Islet precursor cell (in vitro differentiated cells): ENCODE measurements around the gene TBC1D3B.
"Not testable (repeated sequence)": the region's sequence is repeated elsewhere in the genome, so short reads cannot be mapped to it uniquely, and the experiment has no call there.

ENCODE experiments used
- DNase-seq: peaks from one replicate; pipeline ENCODE4 v3.0.0-alpha.2; 2018

TBC1D3B gene

DNA sequence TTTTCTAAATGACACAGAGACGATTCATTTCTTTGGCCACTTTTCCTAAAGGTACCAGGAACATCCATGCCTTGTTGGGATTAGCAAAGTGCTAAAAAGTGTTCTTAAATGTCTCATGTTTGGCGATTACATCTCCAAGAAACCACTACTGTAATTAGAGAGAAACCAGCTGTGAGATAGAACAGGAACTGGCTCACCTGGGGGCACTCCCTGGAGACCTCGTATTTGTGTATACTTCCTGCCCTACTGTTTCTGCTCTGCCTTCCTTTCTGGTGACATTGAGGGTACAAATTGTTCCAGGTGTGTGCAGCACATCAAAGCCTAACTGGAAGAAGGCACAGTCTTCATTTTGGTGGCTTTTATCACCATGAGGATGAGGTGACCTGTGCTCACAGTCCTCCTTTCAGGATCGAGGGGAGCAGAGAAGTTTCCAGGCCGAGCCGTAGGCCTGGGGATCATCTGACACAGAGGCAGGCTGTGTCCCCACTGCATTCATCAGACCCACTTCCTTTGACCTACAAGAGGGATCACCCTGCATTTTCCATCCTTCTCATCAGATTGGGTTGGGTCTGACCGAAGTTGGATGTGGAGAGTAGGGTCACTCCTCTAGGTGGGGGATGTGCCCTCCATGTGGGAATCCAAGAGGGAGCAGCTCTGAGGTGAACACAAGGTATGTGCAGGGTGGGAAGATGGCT lies 49.1 kb downstream of the TBC1D3B start:
- DNase-seq = no peak

DNA sequence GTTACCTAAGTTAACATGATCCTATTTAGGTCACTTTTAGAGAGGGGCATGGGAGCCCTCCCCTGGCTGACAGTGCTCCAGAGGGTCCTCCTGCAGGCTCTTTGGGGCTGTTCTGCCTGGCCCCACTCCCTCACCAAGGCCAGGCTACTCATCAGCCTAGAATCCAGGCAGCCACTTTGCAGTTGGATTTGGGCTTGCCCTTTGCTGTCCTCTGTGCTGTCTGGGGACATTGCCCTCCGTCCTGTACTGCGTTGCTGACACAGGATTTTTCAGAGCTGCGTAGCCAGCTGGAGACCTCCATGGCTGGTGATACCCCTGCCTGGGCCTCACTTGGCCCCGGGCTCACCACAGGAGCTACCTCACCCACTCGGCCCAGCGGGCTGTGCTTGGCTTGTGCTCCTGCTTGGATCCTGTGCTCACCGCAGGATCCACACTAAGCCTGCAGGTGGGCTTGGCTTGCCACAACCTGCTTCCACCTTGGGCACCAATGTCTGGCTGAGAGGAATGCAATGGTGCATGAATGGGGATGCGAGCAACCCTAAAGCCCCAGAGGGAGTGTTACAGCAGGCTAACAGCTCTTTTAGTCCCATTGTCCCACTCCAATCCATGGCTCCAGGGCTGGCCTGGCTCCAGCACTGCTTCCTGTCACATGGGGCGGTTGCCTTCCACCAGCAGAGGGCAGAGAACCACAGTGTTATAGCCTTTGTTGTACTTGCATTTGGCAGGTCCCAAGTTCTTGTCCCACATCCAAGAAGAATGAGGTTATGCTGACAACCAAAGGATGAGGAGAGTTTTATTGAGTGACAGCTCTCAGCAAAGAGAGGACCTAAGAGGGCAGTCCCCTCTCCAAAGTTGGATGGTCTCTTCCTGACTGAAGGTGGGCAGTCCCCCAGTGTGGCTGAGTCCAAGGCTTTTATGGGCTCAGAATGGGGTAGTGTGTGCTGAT lies 51.3 kb downstream of the TBC1D3B start:
- peak; percentile 88 for DNase-seq

DNA sequence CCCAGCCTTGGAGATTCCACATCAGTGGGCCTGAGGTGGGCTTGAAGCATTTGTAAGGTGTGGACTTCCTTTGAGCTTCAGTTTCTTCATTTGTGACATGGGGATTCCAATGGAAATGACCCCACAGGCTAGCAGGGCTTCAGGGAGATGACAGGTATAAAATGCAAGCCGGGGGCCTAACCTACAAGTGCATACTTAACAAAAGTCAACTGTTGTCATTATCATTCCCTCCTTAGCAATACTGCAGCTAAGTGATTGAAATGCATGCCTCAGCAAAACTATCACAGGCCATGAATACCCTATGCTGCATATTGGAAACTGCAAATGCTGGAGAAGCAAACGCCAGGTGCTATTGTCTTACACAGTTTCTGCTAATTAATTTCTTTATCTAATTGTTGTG lies 53.0 kb downstream of the TBC1D3B start:
- no peak for DNase-seq

DNA sequence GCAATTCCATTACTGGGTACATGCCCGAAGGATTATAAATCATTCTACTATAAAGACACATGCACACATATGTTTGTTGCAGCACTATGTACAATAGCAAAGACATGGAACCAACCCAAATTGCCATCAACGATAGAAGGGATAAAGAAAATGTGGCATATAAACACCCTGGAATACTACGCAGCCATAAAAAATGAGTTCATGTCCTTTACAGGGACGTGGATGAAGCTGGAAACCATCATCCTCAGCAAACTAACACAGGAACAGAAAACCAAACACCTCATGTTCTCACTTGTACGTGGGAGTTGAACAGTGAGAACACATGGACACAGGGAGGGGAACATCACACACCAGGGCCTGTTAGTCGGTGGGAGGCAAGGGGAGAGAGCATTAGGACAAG lies 55.3 kb downstream of the TBC1D3B start:
- DNase-seq = not testable (repeated sequence)

DNA sequence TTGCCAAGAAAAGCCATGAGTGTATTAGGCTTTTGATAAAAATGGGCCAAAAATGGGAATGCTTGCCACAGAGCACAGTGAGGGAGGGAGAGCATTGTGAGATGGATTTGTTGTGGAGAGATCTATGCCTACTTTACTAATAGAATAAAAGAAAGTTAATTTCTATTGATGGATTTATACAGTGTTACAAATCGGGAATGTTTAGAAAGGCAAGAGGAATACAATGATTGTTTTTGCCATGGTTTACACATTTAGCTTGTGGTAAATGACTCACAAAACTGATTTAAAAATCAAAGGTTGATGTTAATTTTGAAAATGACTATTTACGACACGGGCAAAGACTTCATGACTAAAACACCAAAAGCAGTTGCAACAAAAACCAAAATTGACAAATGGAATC lies 56.2 kb downstream of the TBC1D3B start:
- DNase-seq = no peak

DNA sequence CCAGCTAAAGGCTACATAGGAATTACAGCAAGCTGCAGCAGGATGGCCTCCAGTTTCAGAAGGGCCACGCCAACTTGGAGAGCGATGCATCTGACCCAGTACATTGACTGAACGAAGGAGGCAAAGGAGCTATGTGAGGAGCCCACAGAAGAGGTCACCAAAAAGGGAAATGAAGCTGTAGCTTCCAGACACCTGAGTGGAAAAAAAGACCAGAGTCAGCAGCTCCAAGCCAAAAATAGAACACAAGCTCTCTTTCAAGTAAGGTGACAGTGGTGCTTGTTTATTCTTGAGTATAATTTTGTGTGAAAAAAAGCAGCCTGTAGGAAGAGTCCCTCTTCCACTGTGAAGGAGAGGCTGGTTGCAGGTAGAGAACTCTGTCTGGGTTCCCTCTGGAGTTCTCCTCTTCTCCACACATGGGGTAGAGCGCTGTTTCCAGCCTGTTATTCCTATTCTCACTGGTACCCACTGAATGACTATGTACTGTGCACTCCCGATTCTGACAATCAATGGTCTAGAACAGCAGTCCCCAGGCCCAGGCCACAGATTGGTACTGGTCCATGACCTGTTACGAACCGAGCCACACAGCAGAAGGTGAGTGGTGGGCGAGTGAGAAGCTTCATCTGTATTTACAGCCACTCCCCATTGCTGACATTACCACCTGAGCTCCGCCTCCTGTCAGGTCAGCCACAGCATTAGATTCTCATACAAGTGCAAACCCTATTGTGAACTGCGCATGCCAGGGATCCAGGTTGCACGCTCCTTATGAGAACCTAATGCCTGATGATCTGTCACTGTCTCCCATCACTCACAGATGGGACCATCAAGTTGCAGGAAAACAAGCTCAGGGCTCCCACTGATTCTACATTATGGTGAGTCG lies 57.7 kb downstream of the TBC1D3B start:
- DNase-seq = no peak

DNA sequence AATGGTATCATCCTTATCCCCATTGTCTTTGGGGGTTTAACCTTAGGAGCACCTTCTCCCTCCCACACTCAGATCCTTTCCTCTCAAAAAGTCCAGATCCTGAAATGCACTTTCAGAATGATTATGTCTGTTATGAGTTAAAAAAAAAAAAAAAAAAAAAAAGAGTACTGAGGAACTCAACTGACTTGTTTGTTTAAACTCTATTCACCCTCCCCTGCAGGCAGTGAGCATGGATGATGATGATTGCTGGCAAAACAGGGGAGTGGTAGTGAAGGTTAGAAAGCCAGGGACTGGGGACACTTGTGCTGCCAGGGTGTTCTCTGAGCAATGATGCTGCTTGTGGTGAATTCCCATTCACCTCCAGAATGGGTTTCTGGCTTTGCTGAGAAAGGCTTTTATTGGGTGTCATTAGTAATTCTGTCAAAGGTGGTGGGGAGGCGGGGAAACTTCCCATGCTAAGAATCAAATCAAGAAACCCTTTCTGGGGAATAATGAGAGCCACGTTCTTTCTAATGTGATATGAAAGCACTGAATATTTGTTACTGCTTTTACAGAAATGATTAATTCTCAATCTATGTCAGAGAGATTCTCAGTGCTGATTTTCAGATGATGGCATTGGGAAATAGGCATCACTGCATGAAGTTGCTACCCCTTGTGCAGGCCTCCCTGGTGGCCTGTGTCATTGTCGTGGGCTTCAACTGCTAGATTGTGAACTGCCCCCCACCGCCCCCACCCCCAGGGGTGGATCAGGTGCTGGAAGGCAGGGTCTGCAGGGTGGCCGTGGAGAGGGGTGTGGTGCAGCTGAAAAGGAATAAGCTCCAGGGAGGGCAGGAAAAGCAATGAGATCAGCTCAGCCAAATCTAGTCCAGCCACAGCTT lies 58.7 kb downstream of the TBC1D3B start:
- DNase-seq = no peak
